GM15510 (cell line): ENCODE data around the gene ITGAE.

Source experiments
- POLR2A ChIP-seq: IDR thresholded peaks from 3 replicates; pipeline ENCODE4 v1.6.1; 2011; ENCODE audit warnings: borderline replicate concordance; ENCODE audit not compliant: insufficient read length; ENCODE audit errors: extremely low read depth

ITGAE gene

DNA sequence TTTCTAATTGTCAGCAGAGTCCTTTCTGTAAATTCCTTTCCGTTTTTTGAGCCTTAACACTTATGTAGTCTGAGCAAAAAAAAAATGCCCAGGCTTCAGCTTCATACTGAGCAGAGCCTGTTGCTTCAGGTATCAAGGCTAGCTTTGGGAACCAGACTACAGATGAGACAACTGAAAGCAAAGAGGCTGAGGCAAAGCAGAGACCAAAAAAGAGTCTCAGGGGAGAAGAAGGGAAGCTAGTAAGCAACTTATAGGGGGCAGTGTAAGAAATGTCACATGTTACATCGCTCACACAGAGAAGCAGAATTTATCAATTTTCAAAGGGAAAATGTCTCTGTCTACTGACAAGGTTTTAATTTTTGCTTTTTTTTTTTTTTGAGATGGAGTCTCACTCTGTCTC, 73.9 kb downstream of the ITGAE start:
- TF ChIP-seq POLR2A: no peak

GRCh38 chr17:3724378-3725077, 76.5 kb downstream of the ITGAE start:
- TF ChIP-seq POLR2A: no peak

DNA sequence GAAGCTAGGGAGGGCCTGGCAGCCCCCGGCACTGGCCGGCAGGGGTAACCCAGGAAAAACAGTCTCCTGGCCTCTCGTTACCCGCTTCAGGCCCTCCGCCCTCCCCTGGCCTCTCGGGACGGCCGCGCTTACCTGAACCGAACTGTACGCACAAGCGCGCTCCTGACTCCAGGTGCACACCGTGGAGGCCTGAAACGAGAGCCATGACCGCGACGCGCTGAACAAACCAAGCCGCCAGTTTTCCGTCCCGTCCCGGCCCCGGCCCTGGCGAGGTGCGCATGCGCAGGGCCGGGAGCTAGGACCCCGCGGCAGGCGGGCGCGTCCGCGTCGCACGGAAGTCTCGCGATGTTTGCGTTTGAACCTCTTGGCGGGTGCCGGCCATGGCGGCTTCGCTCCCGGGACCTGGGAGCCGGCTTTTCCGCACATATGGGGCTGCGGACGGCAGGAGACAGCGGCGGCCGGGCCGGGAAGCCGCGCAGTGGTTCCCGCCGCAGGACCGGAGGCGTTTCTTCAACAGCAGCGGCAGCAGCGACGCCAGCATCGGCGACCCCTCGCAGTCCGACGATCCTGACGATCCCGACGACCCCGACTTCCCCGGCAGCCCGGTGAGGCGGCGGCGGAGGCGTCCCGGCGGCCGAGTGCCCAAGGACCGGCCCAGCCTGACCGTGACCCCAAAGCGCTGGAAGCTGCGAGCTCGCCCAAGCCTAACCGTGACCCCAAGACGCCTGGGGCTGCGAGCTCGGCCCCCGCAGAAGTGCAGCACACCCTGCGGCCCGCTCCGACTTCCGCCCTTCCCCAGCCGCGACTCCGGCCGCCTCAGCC, 77.2 kb downstream of the ITGAE start, which contains the start of gene HASPIN:
Gene HASPIN, plus strand, starts transcription at position 348 of the 822 bp plus-strand sequence. Its CDS starts 33 bp downstream, at position 381.
- peak; percentile 86 for TF ChIP-seq POLR2A

- TF ChIP-seq POLR2A: no peak
Measured at GRCh38 chr17:3723188-3723555, 77.8 kb downstream of the ITGAE start.

DNA sequence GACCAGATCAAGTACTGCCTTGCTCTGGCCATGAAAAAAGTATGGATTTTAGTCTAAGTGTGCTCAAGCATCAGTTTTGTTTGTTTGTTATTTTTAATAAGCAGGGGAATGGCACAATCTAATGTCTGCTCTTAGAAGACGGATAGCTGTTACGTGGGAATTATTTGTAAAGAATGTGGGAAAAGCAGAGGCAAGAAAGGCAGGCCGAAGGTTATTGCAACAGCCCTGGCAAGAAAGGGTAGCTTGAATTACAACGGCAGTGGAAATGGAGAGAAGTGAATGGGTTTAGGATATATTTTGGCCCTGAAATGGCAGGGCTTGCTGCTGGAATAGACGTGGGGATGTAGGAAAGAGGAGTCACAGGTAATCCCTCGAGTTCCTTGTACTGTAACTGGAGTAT, 78.3 kb downstream of the ITGAE start:
- TF ChIP-seq POLR2A: no peak

- no peak for TF ChIP-seq POLR2A
Measured at GRCh38 chr17:3719265-3719664, 81.7 kb downstream of the ITGAE start.

DNA sequence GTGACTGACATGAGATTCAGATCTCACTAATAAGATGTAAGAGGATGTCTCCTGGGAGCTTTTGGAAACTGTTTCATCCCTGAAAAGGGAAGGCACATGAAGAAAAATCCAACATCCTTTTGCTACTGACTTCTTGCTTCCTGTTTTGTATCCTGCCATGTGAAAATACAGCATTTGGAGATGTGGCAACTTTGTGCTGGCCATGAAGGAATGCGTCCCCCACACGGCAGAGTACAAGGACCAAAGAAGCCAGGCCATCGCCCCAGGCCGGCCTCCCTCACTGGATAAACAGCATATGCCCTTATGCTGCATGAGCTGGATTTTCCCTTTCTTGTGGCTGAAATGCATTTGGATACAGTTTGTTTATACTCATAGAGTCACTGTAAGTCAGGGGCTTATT, 82.8 kb downstream of the ITGAE start:
- no peak for TF ChIP-seq POLR2A

GRCh38 chr17:3715296-3715695, 85.7 kb downstream of the ITGAE start:
- no peak for TF ChIP-seq POLR2A

GRCh38 chr17:3712811-3713463, 88.1 kb downstream of the ITGAE start:
- no peak for TF ChIP-seq POLR2A

- no peak for TF ChIP-seq POLR2A
Measured at GRCh38 chr17:3710951-3711383, 90.0 kb downstream of the ITGAE start.

- TF ChIP-seq POLR2A: no peak
Measured at GRCh38 chr17:3708366-3708765, 92.6 kb downstream of the ITGAE start.

DNA sequence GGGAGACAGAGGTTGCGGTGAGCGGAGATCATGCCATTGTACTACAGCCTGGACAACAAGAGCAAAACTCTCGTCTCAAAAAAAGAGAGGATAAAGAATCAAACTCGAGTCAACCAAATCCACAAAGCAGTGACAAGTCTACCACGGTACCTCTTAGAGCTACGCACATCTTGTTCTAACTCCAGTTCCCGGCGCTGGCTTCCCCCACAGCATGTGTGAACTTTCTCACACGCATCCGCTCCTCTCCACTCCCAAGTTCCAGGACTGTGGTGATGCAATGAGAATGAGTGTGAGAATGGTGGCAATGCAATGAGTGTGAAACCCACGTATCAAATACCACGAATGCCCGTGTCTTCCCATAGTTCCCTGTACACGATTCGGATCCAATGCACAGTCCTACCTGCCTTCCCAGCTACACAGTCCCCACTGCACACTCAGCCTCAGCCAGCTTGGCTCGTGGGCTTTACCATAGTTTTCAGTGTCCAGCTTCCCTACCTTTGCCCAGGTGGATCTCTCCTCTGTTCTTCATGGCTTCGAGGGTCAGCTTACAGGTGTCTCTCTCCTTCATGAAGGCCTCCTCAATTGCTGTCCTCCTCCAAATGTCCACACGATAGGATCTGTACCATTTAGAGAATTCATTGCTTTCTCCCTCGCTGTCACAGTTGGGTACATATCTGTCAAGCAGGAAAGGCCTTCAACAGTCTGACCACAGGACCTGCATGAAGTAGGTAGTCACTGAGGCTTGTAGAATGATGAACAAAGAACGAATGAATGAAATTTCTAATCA, 95.9 kb downstream of the ITGAE start:
- no peak for TF ChIP-seq POLR2A

- TF ChIP-seq POLR2A: no peak
Measured at GRCh38 chr17:3699951-3700350, 101.0 kb downstream of the ITGAE start.

DNA sequence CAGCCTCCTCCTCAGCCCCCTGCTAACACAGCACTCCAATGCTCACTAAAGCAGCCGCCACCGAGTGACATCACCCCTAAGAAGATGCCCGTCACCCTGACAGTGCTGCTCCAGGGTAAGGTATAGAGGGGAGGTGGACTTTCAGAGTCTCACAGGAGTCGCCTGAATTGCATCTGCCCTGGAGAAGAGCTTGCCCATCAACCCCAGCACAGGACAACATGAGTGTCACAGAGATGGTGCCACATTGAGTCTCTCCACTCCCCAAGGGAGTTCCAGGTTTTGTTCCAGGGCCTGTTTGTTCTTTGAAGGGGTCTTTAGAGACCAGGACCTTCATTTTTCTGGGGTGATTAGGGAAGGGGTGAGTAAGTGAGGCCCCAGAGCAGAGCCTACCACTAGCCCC, 102.8 kb downstream of the ITGAE start:
- no peak for TF ChIP-seq POLR2A

GRCh38 chr17:3697103-3697476, 103.9 kb downstream of the ITGAE start:
- no peak for TF ChIP-seq POLR2A
